GM18511 (cell line): ENCODE results near the gene DROSHA.

Experiments
- ATAC-seq: cut with Tn5 transposase; IDR thresholded peaks from one replicate; pipeline ENCODE4 v1.9.1; 2021; ENCODE audit warnings: mild to moderate bottlenecking, moderate library complexity; ENCODE audit not compliant: unreplicated experiment

DROSHA gene

DNA sequence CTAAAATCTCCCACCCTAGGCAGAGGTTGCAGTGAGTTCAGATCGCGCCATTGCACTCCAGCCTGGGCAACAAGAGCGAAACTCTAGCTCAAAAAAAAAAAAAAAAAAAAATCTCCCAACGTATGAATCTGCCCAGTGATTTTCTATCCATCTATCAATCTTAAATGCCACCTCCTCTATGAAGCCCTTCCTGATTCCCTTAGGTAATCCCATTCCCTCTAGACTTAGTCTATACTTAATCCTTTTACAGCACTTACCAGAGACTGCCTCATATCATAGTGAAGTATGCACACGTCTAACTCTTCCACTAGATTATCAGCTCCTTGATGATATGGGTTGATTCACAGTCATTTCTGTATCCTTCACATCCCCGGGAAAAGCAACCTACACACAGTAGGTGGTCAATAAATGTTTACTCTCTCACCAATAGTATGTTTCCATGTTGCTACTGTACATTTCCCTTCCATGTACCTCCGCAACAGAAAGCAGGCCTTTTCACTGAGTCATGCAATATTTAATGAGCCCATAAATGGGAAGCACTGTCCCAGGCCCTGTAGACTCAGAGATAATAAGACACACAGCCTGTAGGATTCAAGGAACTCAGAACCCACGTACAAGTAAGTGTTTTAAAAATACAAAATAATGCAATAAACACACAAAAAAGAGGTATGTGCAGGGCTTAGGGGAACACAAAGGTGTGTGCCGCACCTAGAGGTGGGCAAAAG is 1.2 kb downstream of the DROSHA start:
- ATAC-seq: no peak

DNA sequence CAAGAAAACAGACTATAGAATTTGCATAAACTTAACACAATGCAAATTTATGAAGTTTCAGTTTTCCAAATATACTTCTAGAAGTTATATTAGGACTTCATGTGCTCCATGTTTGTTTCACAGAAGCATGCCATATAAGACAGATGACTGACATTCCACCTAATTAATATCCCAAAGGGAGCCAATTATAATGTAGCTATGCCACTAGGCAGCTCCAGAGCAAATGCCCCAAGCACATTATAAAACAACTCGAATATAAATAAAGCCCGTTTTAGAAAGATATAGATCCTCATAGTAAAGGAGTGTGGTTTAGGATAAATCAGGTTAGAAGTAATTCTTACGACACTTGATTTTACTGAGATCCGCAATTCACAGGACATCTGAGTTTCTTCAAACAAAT is 8.9 kb downstream of the DROSHA start:
- ATAC-seq: no peak

DNA sequence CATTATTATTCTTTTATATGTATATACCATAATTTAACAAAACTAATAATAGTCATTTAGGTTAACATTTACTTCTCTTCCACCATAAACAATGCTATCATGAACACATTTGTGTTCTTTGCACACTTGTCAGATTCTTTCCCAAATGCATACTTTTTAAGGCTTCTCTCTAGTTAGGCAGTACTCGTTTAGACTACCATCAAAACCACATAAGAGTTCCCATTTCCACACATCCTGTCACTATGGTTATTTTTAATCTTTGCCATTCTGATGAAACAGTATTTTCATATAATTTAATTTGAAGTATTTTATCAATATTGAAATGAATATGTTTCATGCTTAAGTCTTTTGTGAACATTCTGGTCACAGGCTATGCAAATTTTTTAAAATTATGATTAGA is 15.1 kb downstream of the DROSHA start:
- ATAC-seq: no peak

DNA sequence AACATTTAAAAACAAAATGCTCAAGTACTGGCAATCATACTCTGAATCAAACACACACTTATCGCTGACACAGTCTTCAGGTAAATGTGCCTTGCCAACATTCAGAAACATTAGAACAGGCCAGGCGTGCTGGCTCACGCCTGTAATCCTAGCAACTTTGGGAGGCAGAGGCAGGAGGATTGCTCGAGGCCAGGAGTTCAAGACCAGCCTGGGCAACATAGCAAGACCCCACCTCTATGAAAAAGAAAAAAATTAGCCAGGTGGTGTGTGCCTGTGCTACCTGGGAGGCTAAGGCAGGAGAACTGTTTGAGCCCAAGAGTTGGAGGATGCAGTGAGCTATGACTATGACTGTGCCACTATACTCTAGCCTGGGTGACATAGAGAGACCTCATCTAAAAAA is 20.6 kb downstream of the DROSHA start:
- no peak for ATAC-seq

DNA sequence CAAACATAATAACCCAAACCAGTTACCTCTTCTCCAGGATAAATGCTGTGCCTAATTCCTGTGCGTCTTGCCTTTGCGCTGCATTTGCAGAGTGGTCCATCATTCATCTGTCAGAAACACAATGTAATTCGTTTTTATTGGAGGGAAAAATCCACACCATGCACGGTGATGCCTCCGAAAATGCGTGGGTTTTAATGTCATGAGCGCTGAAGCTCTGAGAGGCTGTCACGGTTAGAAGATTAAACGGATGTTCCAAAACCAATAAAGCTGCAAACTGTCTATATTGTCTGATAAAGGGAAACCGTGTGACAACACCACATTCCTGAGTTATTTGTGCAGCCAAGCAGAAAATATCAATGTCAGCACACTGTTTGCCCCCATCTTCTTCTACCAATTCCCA is 27.4 kb downstream of the DROSHA start:
- no peak for ATAC-seq

DNA sequence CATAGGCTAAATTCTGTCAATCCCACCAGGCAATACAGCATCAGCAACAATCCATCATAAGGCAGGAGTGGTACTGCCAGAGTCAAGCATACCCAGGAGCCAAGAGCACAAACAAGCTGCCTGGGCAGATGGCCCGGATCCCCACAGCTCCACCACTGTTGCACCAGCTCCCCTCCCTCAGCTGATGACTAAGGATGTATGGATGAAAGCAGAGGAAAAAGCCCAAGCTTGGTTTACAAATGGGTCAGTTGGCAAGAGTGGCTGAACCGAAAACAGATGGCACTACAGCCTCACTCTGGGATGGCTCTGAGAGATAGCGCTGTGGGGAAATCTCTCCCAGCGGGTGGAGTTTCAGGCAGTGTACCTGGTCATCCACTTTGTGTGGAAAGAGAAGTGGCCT is 29.4 kb downstream of the DROSHA start:
- no peak for ATAC-seq

DNA sequence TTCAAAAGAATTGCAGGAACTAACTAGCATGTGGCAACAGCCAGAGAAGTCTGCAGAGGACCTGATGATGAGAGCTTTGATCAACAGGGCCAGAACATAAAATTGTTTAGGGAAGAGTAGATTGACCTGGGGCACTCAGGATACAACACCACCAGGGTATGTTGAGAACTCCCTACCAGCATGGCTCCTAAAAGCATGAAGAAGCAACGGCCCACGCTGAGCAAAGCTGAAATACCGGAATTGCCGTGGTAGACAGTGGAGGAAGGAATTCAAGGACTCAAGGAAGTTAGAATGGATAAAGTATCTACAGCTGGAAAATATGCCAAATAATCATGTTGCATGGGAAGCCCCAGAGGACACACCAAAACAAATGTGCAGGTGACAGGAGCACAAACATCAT is 31.6 kb downstream of the DROSHA start:
- ATAC-seq: no peak

DNA sequence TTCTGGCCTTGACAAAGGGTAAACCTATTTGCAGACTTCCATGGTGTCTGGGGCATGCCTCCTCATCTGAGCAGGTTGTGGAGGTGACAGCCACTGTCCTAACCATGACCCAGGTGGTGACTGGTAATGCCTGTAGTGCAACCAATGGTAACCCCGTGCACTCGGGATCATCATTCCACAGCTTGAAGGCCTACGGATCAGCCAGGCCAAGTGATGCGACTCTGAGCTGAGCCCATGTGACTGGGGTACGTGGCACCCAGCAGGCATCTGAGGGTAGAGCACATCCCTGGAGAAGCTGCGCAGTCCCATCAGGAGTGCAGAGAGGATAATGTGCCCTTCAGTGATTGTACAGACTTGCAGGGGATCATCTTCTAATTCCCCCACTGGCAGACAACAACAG is 35.0 kb downstream of the DROSHA start:
- no peak for ATAC-seq

DNA sequence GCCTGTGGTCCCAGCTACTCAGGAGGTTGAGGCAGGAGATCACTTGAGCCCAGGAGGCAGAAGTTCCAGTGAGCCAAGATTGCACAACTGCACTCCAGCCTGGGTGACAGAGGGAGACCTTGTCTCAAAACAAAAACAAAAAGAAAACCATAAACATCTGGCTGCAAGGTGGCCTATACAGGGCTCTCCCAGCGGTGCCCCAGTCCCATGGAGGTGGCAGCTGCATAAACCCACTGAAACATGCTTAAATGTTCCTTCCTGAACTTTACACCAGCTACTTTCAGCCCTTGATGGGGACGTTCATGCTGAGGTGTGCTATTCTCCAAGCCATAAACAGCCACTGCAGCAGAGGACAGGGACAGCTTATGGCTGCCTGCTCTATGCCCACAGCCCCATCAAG is 35.6 kb downstream of the DROSHA start:
- ATAC-seq: no peak

DNA sequence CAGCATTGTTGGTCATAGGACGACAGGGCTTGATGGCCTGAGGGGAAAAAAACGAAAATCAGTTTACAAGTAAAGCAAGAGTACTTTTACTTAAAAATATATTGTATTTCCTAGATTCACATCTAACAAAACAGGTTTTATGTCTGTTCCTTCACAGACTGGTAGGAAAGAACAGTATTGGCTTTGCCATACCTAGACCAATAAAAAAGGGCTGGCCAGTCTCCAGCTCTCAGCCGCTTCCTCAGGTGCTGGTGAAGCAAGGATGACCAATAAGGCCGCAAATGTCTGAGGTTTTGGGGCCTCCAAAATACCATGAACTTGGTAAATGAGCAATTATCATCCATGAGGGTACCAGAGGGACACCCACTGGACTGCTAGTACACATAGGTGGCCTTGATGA is 36.6 kb downstream of the DROSHA start:
- no peak for ATAC-seq

DNA sequence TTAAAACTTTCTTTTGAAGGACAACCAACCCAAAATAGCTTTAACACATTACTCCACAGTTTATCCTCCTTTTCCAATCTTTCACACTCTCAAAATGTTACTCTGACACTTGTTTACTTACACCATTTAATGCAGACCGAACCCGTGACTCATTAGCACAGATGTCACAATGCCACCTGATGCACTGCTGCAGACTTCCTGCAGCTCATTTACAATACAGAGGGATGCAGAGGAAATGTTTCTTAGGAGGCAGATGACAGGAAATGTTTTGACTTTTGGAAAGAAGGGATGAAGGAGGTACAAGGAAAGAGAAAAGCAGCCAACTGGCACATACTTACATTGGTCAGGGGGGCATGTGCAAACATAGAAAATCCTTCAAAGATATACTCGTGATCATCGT is 39.0 kb downstream of the DROSHA start:
- ATAC-seq: no peak

DNA sequence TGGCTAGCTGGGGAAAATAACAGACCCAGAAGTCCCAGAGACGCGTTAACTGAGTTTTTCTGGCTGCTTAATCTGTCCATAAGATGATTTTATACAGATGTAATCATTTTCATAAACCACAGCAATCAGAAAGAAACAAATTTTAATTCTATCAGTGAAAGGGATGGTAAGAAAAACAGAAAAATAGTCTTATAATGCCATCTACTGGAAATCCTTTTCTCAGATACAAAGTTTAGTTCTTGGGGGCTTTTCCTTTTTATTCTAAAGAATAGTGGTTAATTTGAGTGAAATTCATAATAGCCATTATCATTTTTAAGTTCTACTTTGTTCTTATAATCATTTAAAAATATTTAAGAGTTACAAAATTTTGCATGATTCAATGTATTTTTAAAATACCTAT is 44.4 kb downstream of the DROSHA start:
- no peak for ATAC-seq

DNA sequence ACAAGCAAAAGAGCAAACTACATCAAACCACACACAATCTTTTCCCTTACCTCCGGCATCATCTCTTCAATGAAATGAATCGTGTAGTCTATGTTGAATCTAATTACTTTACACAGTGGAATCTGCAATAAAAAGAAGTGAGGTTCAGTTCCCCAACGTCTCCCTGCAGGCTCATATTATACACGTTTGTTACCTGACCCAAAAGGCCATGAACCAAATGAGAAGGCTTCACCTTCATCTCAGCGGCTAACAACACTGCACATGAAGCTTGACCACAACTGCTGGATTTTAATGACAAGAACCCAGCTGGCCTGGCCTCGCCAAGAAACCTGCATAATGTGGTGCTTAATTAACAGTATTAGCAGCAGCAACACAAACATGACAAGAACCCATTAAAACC is 45.5 kb downstream of the DROSHA start:
- ATAC-seq: no peak

DNA sequence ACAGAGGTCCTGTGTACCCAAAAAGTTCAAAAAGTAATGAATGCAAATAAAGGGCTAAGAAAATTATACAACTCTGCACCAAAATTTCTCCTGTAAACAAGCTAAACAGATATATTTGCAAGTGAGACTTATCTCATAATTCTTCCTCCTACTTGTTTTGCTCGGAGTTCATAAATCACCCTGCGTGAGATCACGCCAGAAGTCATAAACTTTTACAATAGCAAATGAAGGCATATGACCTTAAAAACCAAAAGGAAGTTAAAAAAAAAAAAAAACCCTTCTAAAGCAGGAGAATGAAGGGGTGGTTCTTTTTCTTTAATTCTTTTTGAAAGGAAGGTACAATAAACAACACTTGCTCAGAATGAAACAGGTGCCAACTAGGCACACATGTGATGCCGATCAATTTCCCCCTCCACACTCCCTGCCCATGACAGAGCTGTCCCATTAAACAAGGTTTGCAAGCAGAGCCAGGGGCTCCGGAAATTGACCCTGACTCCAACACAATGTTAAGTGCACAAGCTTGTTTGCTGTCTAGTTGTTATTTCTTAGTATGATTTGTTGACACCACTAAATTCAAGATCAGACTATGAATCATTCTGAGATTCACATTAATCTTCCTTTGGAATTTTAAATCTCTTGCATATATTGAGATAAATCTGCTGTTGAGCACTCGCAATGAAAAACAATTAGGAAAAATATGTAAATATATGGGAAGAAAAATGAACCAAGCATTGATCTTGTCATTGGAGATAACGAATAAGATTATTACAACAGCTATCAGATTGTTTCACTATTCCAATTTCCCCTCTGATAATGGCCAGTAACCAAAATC is 46.3 kb downstream of the DROSHA start:
- no peak for ATAC-seq

DNA sequence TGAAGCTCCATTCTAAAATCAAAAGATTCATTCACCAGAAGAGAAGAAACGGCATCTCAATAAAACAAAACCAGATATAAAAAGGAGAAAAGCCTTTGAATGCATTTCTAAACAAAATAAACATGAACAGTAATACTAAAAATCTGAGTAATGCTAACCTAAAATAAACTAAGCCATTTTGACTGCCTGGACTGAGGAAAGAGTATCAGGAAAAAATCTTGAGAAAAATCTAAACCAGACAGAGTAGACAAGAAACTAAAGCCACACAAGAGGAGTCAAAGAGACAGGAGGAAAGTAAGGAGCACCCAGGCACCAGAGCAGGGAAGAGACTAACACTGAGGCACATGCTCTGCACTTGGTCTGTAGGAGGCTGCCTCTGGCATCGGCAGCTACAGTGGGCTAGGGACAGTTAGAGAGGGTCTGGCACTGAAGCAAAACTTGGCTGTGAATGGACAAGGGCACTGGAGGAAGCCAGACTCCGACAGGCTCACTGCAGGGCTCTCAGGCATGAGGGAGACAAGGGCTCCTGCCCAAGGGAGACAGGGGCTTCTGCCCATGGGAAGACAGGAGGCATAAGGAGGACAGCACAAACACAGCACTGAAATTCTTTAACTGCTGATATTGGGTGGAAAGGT is 50.2 kb downstream of the DROSHA start:
- ATAC-seq: no peak

DNA sequence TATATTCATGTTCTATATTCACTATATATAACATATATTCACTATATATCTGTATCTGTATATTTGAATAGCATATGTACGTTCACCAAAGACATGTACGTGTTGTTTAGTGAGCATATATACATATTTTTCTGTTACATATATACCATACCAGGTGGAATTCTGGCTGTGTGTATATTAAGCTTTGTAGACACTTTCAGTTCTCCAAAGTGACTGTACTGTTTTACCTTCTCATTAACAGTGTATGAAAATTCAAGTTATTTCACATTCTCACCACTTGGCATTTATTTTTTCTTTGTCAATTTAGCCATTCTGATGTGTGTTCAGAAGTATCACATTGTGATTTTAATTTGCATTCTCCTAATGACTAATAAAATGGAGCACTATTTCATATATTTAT is 52.2 kb downstream of the DROSHA start:
- ATAC-seq: peak; percentile 70

DNA sequence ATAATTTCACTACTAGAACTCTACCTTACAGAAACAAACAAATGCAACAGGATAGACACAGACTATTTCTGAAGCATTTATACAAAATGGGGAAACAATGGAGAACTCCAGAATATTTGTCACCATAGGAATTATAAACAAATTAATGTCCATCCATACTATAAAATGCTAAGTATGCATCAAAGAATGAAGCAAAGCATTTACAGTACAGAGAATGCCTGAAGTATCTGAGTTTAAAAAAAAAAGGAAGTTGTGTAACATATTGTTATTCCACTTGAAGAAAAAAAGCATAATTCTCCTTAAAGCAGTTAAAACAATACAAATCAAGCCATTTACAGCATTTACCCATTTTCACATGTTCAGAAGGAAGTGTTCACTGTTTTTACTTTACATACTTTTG is 53.0 kb downstream of the DROSHA start:
- ATAC-seq: no peak

DNA sequence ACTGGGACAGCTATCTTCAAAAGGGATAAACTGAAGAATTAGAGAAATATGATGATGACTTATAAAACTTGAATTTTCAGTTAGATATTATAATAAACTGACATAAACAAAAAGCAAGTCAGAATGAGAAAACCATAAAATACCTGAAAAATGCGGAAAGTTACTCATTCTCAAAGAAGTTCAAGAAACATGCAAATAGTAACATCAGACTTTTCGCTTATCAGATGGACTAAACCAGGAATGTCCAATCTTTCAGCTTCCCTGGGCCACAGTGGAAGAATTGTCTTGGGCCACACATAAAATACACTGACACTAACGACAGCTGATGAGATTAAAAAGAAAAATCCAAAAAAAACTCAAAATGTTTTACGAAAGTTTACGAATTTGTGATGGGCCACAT is 53.9 kb downstream of the DROSHA start:
- no peak for ATAC-seq

DNA sequence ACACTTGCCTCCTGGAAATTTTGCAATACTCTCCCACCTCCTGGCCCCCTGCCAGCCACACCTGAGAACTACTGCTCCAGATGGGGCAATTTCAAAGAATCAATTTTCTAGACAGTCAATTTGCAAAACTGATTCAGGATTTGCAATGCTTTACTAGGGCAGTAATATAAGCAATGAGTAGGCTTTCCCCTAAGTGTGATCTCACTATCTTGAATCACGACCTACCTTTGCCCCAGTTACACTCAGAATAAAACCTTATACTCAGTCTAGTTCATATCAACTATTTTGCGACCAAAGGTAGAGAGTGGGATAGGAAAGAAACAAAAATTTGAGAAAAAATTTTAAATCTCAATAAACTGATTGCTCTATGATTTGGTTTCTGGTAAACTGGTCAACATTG is 54.4 kb downstream of the DROSHA start:
- ATAC-seq: no peak

DNA sequence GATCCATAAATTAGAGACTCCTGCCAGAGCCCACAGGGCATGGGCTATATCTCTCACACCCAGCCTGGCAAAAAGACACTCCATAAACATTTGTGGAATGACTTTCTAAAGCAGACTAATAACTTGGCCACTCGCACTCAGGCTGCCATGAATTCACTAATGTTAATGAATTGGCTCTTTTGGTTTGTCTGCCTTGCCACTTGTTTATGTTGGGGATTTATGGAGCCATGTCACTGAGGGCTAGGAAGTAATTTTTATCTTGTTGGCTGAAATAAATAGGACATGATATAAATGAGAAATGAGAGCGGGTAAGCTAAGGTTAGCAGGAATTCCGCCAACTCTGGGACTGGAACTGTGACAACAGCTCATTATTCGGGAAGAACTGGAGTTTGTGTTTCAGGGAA is 55.2 kb downstream of the DROSHA start:
- ATAC-seq: no peak

DNA sequence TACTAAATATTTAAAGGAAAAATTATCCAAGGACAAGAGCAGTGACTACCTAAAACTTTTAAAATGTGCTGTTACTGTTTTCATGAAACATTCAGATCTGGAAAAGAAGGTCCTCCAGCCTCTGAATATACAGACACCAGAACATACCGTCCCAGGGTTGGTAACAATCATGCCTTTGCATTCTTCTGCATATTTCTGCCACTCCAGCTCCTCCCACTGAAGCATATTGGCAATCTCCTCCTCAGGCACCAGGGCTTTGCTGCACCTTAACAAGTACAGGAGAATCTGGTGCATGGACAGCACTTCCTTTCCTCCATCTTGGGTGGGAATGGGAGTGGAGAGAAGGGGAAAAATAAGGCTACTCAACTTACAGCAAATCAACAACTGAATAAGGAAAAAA is 60.0 kb downstream of the DROSHA start:
- ATAC-seq: no peak

DNA sequence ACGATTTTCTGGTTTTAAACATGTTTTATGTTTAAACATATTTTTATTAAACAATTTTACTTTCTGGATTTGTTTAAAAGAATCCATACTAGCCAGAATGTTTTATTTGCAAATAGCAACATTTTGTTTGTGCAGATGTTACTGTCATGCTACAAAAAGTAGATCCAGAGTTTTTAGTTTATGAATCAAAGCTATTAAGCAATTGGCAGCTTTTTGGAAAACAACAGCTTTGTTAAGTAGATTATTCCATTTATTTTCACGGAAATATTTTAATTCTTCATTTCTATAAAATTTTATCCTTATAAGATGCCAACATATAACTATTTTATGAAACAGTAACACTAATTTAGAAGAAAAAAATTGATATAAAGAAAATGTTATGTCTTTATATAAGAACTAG is 60.9 kb downstream of the DROSHA start:
- ATAC-seq: no peak
